ENCODE data around the gene TMEM258.

TMEM258 gene

GRCh38 chr11:61763930-61764605, 28.3 kb downstream of the TMEM258 start:
- Histone ChIP-seq H3K9me3 (ENCODE audit: control insufficient read depth, insufficient read depth, low read length) (no peaks in the 10 kb centered on the region), H3K4me1 (ENCODE audit: control insufficient read depth, insufficient read depth, low read length) (peaks cover 9% of the 10 kb centered on the region; the same call in 1 of the 2 replicates), H3K27me3 (ENCODE audit: control insufficient read depth, insufficient read depth, low read length) (no peaks in the 10 kb centered on the region), H3K36me3 (ENCODE audit: control insufficient read depth, insufficient read depth, low read length) (no peaks in the 10 kb centered on the region), H3K27ac (ENCODE audit: low read depth, low read length) (no peak overlapping the region), H3K9ac (ENCODE audit: low read depth, low read length) (no peak overlapping the region), H3K4me3 (ENCODE audit: low read depth, low read length) (no peak overlapping the region)

- H3K27ac ChIP-seq (ENCODE audit: low read depth, low read length) = no peak overlapping the region
- peaks cover 9% of the 10 kb centered on the region; the same call in 1 of the 2 replicates for H3K4me1 ChIP-seq (ENCODE audit: control insufficient read depth, insufficient read depth, low read length)
- no peaks in the 10 kb centered on the region for H3K27me3 ChIP-seq (ENCODE audit: control insufficient read depth, insufficient read depth, low read length)
- no peaks in the 10 kb centered on the region for H3K36me3 ChIP-seq (ENCODE audit: control insufficient read depth, insufficient read depth, low read length)
- no peak overlapping the region for H3K9ac ChIP-seq (ENCODE audit: low read depth, low read length)
- H3K9me3 ChIP-seq (ENCODE audit: control insufficient read depth, insufficient read depth, low read length) = no peaks in the 10 kb centered on the region
- no peak overlapping the region for H3K4me3 ChIP-seq (ENCODE audit: low read depth, low read length)
These were observed 29.6 kb downstream of the TMEM258 start for GRCh38 chr11:61762798-61763197.

- Histone ChIP-seq H3K9me3 (ENCODE audit: control insufficient read depth, insufficient read depth, low read length) (no peaks in the 10 kb centered on the region), H3K27ac (ENCODE audit: low read depth, low read length) (no peak overlapping the region), H3K9ac (ENCODE audit: low read depth, low read length) (no peak overlapping the region), H3K4me1 (ENCODE audit: control insufficient read depth, insufficient read depth, low read length) (peaks cover 9% of the 10 kb centered on the region; the same call in 1 of the 2 replicates), H3K36me3 (ENCODE audit: control insufficient read depth, insufficient read depth, low read length) (no peaks in the 10 kb centered on the region), H3K27me3 (ENCODE audit: control insufficient read depth, insufficient read depth, low read length) (no peaks in the 10 kb centered on the region), H3K4me3 (ENCODE audit: low read depth, low read length) (no peak overlapping the region)
These were observed 30.2 kb downstream of the TMEM258 start for GRCh38 chr11:61762223-61762615.

- no peak overlapping the region for H3K9ac ChIP-seq (ENCODE audit: low read depth, low read length)
- H3K27me3 ChIP-seq (ENCODE audit: control insufficient read depth, insufficient read depth, low read length) = no peaks in the 10 kb centered on the region
- no peak overlapping the region for H3K4me3 ChIP-seq (ENCODE audit: low read depth, low read length)
- H3K9me3 ChIP-seq (ENCODE audit: control insufficient read depth, insufficient read depth, low read length) = no peaks in the 10 kb centered on the region
- no peak overlapping the region for H3K27ac ChIP-seq (ENCODE audit: low read depth, low read length)
- peaks cover 10% of the 10 kb centered on the region; the same call in 1 of the 2 replicates for H3K4me1 ChIP-seq (ENCODE audit: control insufficient read depth, insufficient read depth, low read length)
- H3K36me3 ChIP-seq (ENCODE audit: control insufficient read depth, insufficient read depth, low read length) = no peaks in the 10 kb centered on the region
These were observed 30.8 kb downstream of the TMEM258 start for GRCh38 chr11:61761440-61762222.

GRCh38 chr11:61760946-61761345, 31.5 kb downstream of the TMEM258 start:
- H3K27me3 ChIP-seq (ENCODE audit: control insufficient read depth, insufficient read depth, low read length) = no peaks in the 10 kb centered on the region
- H3K9ac ChIP-seq (ENCODE audit: low read depth, low read length) = no peak overlapping the region
- H3K4me1 ChIP-seq (ENCODE audit: control insufficient read depth, insufficient read depth, low read length) = peaks cover 17% of the 10 kb centered on the region
- no peaks in the 10 kb centered on the region for H3K9me3 ChIP-seq (ENCODE audit: control insufficient read depth, insufficient read depth, low read length)
- H3K36me3 ChIP-seq (ENCODE audit: control insufficient read depth, insufficient read depth, low read length) = no peaks in the 10 kb centered on the region
- H3K4me3 ChIP-seq (ENCODE audit: low read depth, low read length) = no peak overlapping the region
- H3K27ac ChIP-seq (ENCODE audit: low read depth, low read length) = no peak overlapping the region

- Histone ChIP-seq H3K27me3 (ENCODE audit: control insufficient read depth, insufficient read depth, low read length) (peaks cover 16% of the 10 kb centered on the region), H3K27ac (ENCODE audit: low read depth, low read length) (no peak overlapping the region), H3K9ac (ENCODE audit: low read depth, low read length) (no peak overlapping the region), H3K4me3 (ENCODE audit: low read depth, low read length) (no peak overlapping the region), H3K9me3 (ENCODE audit: control insufficient read depth, insufficient read depth, low read length) (no peaks in the 10 kb centered on the region), H3K4me1 (ENCODE audit: control insufficient read depth, insufficient read depth, low read length) (peaks cover 15% of the 10 kb centered on the region), H3K36me3 (ENCODE audit: control insufficient read depth, insufficient read depth, low read length) (no peaks in the 10 kb centered on the region)
These were observed 35.1 kb downstream of the TMEM258 start for GRCh38 chr11:61757213-61757862.

GRCh38 chr11:61756452-61757212, 35.8 kb downstream of the TMEM258 start:
- Histone ChIP-seq H3K9me3 (ENCODE audit: control insufficient read depth, insufficient read depth, low read length) (no peaks in the 10 kb centered on the region), H3K4me3 (ENCODE audit: low read depth, low read length) (no peak overlapping the region), H3K4me1 (ENCODE audit: control insufficient read depth, insufficient read depth, low read length) (peaks cover 12% of the 10 kb centered on the region), H3K27me3 (ENCODE audit: control insufficient read depth, insufficient read depth, low read length) (peaks cover 22% of the 10 kb centered on the region), H3K36me3 (ENCODE audit: control insufficient read depth, insufficient read depth, low read length) (no peaks in the 10 kb centered on the region), H3K27ac (ENCODE audit: low read depth, low read length) (peak overlapping the region; percentile 66), H3K9ac (ENCODE audit: low read depth, low read length) (no peak overlapping the region)

- H3K4me1 ChIP-seq (ENCODE audit: control insufficient read depth, insufficient read depth, low read length) = peaks cover 9% of the 10 kb centered on the region
- H3K27ac ChIP-seq (ENCODE audit: low read depth, low read length) = peak overlapping the region; percentile 42
- H3K4me3 ChIP-seq (ENCODE audit: low read depth, low read length) = no peak overlapping the region
These were observed 36.3 kb downstream of the TMEM258 start for GRCh38 chr11:61756147-61756451.

GRCh38 chr11:61754534-61755482, 37.6 kb downstream of the TMEM258 start:
- Histone ChIP-seq H3K9ac (ENCODE audit: low read depth, low read length) (no peak overlapping the region), H3K4me1 (ENCODE audit: control insufficient read depth, insufficient read depth, low read length) (peaks cover 14% of the 10 kb centered on the region), H3K27ac (ENCODE audit: low read depth, low read length) (peak overlapping the region; percentile 27), H3K9me3 (ENCODE audit: control insufficient read depth, insufficient read depth, low read length) (no peaks in the 10 kb centered on the region), H3K27me3 (ENCODE audit: control insufficient read depth, insufficient read depth, low read length) (peaks cover 28% of the 10 kb centered on the region), H3K36me3 (ENCODE audit: control insufficient read depth, insufficient read depth, low read length) (no peaks in the 10 kb centered on the region), H3K4me3 (ENCODE audit: low read depth, low read length) (no peak overlapping the region)

More at GRCh38 chr11:61756147-61756451, 36.3 kb downstream of the TMEM258 start:
- Histone ChIP-seq H3K27me3 (ENCODE audit: control insufficient read depth, insufficient read depth, low read length) (peaks cover 28% of the 10 kb centered on the region), H3K9ac (ENCODE audit: low read depth, low read length) (no peak overlapping the region), H3K9me3 (ENCODE audit: control insufficient read depth, insufficient read depth, low read length) (no peaks in the 10 kb centered on the region), H3K36me3 (ENCODE audit: control insufficient read depth, insufficient read depth, low read length) (no peaks in the 10 kb centered on the region)

- no peaks in the 10 kb centered on the region for H3K9me3 ChIP-seq (ENCODE audit: control insufficient read depth, insufficient read depth, low read length)
- H3K4me3 ChIP-seq (ENCODE audit: low read depth, low read length) = no peak overlapping the region
- H3K4me1 ChIP-seq (ENCODE audit: control insufficient read depth, insufficient read depth, low read length) = peaks cover 22% of the 10 kb centered on the region
- peak overlapping the region; percentile 27 for H3K27ac ChIP-seq (ENCODE audit: low read depth, low read length)
- peaks cover 28% of the 10 kb centered on the region for H3K27me3 ChIP-seq (ENCODE audit: control insufficient read depth, insufficient read depth, low read length)
- no peak overlapping the region for H3K9ac ChIP-seq (ENCODE audit: low read depth, low read length)
- H3K36me3 ChIP-seq (ENCODE audit: control insufficient read depth, insufficient read depth, low read length) = no peaks in the 10 kb centered on the region
These were observed 38.7 kb downstream of the TMEM258 start for GRCh38 chr11:61753672-61754071.

All from HUES48 (cell line).